ENCODE measurements around the gene AXIN1. TPM values are rescaled to one million over a fixed set of nuclear protein-coding genes. Genes with fewer than 3 reads are reported as not detected.

Gene AXIN1
- total RNA-seq, 2 experiments from 2014 or later: 17.5 to 17.9 TPM

GRCh38 chr16:311725-312124 is 40.8 kb downstream of the AXIN1 start:
- Mint-ChIP-seq H3K4me3 (no peak overlapping the region), H3K27me3 (ENCODE audit: low read depth) (no peaks in the 10 kb centered on the region)

GRCh38 chr16:309476-309875 is 43.0 kb downstream of the AXIN1 start:
- Mint-ChIP-seq H3K4me3 (no peak overlapping the region), H3K4me1 (ENCODE audit: low read depth) (peaks cover 14% of the 10 kb centered on the region), H3K36me3 (ENCODE audit: low read depth) (peaks cover 10% of the 10 kb centered on the region), H3K9me3 (no peaks in the 10 kb centered on the region), H3K27ac (no peak overlapping the region), H3K27me3 (ENCODE audit: low read depth) (no peaks in the 10 kb centered on the region)
- intact Hi-C loops (cut with micrococcal nuclease): no loop called here
- peak; percentile 38 for DNase-seq
- CTCF ChIA-PET: interaction anchor here (0.6 to 1.3 kb wide), 5 partner anchors 11 to 203 kb away, joined by 3 to 5 read pairs (median 3); no protein-coding TSS in a partner anchor

More at GRCh38 chr16:311725-312124, 40.8 kb downstream of the AXIN1 start:
- DNase-seq: no peak
- H3K4me1 Mint-ChIP-seq (ENCODE audit: low read depth): peaks cover 15% of the 10 kb centered on the region
- H3K27ac Mint-ChIP-seq: no peak overlapping the region
- CTCF ChIA-PET: interaction anchor here (0.8 kb wide), 1 partner anchor 246 kb away, joined by 3 read pairs; no protein-coding TSS in a partner anchor
- H3K36me3 Mint-ChIP-seq (ENCODE audit: low read depth): peaks cover 5% of the 10 kb centered on the region
- no peaks in the 10 kb centered on the region for H3K9me3 Mint-ChIP-seq
- intact Hi-C loops (cut with micrococcal nuclease): no loop called here

- no peak overlapping the region for H3K4me3 Mint-ChIP-seq
- intact Hi-C loops (cut with micrococcal nuclease): no loop called here
- CTCF ChIA-PET: no interaction called here
- H3K9me3 Mint-ChIP-seq: no peaks in the 10 kb centered on the region
- peaks cover 14% of the 10 kb centered on the region for H3K4me1 Mint-ChIP-seq (ENCODE audit: low read depth)
- no peak for DNase-seq
- no peak overlapping the region for H3K27ac Mint-ChIP-seq
- no peaks in the 10 kb centered on the region for H3K27me3 Mint-ChIP-seq (ENCODE audit: low read depth)
- H3K36me3 Mint-ChIP-seq (ENCODE audit: low read depth): peaks cover 12% of the 10 kb centered on the region
These were observed 44.7 kb downstream of the AXIN1 start for GRCh38 chr16:307691-308312.

GRCh38 chr16:306911-307370 is 45.6 kb downstream of the AXIN1 start:
- H3K27me3 Mint-ChIP-seq (ENCODE audit: low read depth): no peaks in the 10 kb centered on the region
- CTCF ChIA-PET: no interaction called here
- intact Hi-C loops (cut with micrococcal nuclease): no loop called here
- DNase-seq: no peak
- H3K36me3 Mint-ChIP-seq (ENCODE audit: low read depth): peaks cover 12% of the 10 kb centered on the region
- no peak overlapping the region for H3K4me3 Mint-ChIP-seq
- H3K4me1 Mint-ChIP-seq (ENCODE audit: low read depth): peaks cover 14% of the 10 kb centered on the region
- H3K27ac Mint-ChIP-seq: no peak overlapping the region
- no peaks in the 10 kb centered on the region for H3K9me3 Mint-ChIP-seq

- Mint-ChIP-seq H3K36me3 (ENCODE audit: low read depth) (peaks cover 12% of the 10 kb centered on the region), H3K4me1 (ENCODE audit: low read depth) (peaks cover 14% of the 10 kb centered on the region), H3K27me3 (ENCODE audit: low read depth) (no peaks in the 10 kb centered on the region), H3K27ac (no peak overlapping the region), H3K4me3 (no peak overlapping the region), H3K9me3 (no peaks in the 10 kb centered on the region)
- no peak for DNase-seq
- CTCF ChIA-PET: no interaction called here
- intact Hi-C loops (cut with micrococcal nuclease): no loop called here
These were observed 46.5 kb downstream of the AXIN1 start for GRCh38 chr16:305916-306626.

GRCh38 chr16:303760-304505 is 48.6 kb downstream of the AXIN1 start:
- DNase-seq: peak; percentile 25
- intact Hi-C loops (cut with micrococcal nuclease): no loop called here
- Mint-ChIP-seq H3K27ac (no peak overlapping the region), H3K27me3 (ENCODE audit: low read depth) (no peaks in the 10 kb centered on the region), H3K4me3 (no peak overlapping the region), H3K9me3 (no peaks in the 10 kb centered on the region), H3K4me1 (ENCODE audit: low read depth) (peaks cover 4% of the 10 kb centered on the region), H3K36me3 (ENCODE audit: low read depth) (peaks cover 7% of the 10 kb centered on the region)
- CTCF ChIA-PET: no interaction called here

GRCh38 chr16:301950-302349 is 50.6 kb downstream of the AXIN1 start:
- H3K27me3 Mint-ChIP-seq (ENCODE audit: low read depth): no peaks in the 10 kb centered on the region
- H3K27ac Mint-ChIP-seq: no peak overlapping the region
- DNase-seq: no peak
- intact Hi-C loops (cut with micrococcal nuclease): no loop called here
- CTCF ChIA-PET: no interaction called here
- H3K4me1 Mint-ChIP-seq (ENCODE audit: low read depth): peaks cover 2% of the 10 kb centered on the region
- H3K36me3 Mint-ChIP-seq (ENCODE audit: low read depth): peaks cover 11% of the 10 kb centered on the region
- H3K9me3 Mint-ChIP-seq: no peaks in the 10 kb centered on the region
- H3K4me3 Mint-ChIP-seq: no peak overlapping the region

GRCh38 chr16:301235-301634 is 51.3 kb downstream of the AXIN1 start:
- Mint-ChIP-seq H3K9me3 (no peaks in the 10 kb centered on the region), H3K36me3 (ENCODE audit: low read depth) (peaks cover 8% of the 10 kb centered on the region), H3K4me3 (no peak overlapping the region), H3K4me1 (ENCODE audit: low read depth) (peaks cover 2% of the 10 kb centered on the region), H3K27me3 (ENCODE audit: low read depth) (no peaks in the 10 kb centered on the region), H3K27ac (no peak overlapping the region)
- DNase-seq: no peak
- intact Hi-C loops (cut with micrococcal nuclease): no loop called here
- CTCF ChIA-PET: no interaction called here

- intact Hi-C loops (cut with micrococcal nuclease): no loop called here
- no peaks in the 10 kb centered on the region for H3K4me1 Mint-ChIP-seq (ENCODE audit: low read depth)
- no peak overlapping the region for H3K27ac Mint-ChIP-seq
- peaks cover 5% of the 10 kb centered on the region for H3K36me3 Mint-ChIP-seq (ENCODE audit: low read depth)
- CTCF ChIA-PET: interaction anchor here (0.7 kb wide), 1 partner anchor 11 kb away, joined by 3 read pairs; no protein-coding TSS in a partner anchor
- no peak overlapping the region for H3K4me3 Mint-ChIP-seq
- H3K9me3 Mint-ChIP-seq: no peaks in the 10 kb centered on the region
- DNase-seq: no peak
- H3K27me3 Mint-ChIP-seq (ENCODE audit: low read depth): no peaks in the 10 kb centered on the region
These were observed 54.7 kb downstream of the AXIN1 start for GRCh38 chr16:297832-298231.

- CTCF ChIA-PET: no interaction called here
- H3K27ac Mint-ChIP-seq: no peak overlapping the region
- intact Hi-C loops (cut with micrococcal nuclease): no loop called here
- no peak overlapping the region for H3K4me3 Mint-ChIP-seq
- no peak for DNase-seq
- no peaks in the 10 kb centered on the region for H3K27me3 Mint-ChIP-seq (ENCODE audit: low read depth)
- peaks cover 5% of the 10 kb centered on the region for H3K36me3 Mint-ChIP-seq (ENCODE audit: low read depth)
- H3K9me3 Mint-ChIP-seq: no peaks in the 10 kb centered on the region
- no peaks in the 10 kb centered on the region for H3K4me1 Mint-ChIP-seq (ENCODE audit: low read depth)
These were observed 55.6 kb downstream of the AXIN1 start for GRCh38 chr16:296806-297510.

GRCh38 chr16:296276-296675 is 56.2 kb downstream of the AXIN1 start:
- Mint-ChIP-seq H3K36me3 (ENCODE audit: low read depth) (peaks cover 5% of the 10 kb centered on the region), H3K4me1 (ENCODE audit: low read depth) (no peaks in the 10 kb centered on the region), H3K27me3 (ENCODE audit: low read depth) (no peaks in the 10 kb centered on the region), H3K9me3 (no peaks in the 10 kb centered on the region), H3K4me3 (no peak overlapping the region), H3K27ac (no peak overlapping the region)
- intact Hi-C loops (cut with micrococcal nuclease): no loop called here
- no peak for DNase-seq
- CTCF ChIA-PET: no interaction called here

GRCh38 chr16:293043-293775 is 59.3 kb downstream of the AXIN1 start:
- no peak for DNase-seq
- Mint-ChIP-seq H3K4me3 (no peak overlapping the region), H3K36me3 (ENCODE audit: low read depth) (peaks cover 3% of the 10 kb centered on the region), H3K27me3 (ENCODE audit: low read depth) (no peaks in the 10 kb centered on the region), H3K9me3 (no peaks in the 10 kb centered on the region), H3K4me1 (ENCODE audit: low read depth) (no peaks in the 10 kb centered on the region), H3K27ac (no peak overlapping the region)
- CTCF ChIA-PET: no interaction called here
- intact Hi-C loops (cut with micrococcal nuclease): no loop called here

Data from activated naive CD4-positive, alpha-beta T cell treated with anti-CD3 and anti-CD28 coated beads for 36 hours (primary cell).